Measurements from ENCODE around the gene SYNDIG1. TPM values are rescaled to one million over a fixed set of nuclear protein-coding genes. Genes with fewer than 3 reads are reported as not detected.
"Not testable (repeated sequence)": the region's sequence is repeated elsewhere in the genome, so short reads cannot be mapped to it uniquely, and the experiment has no call there.

SYNDIG1 gene
- total and polyA plus RNA-seq, 2 of the 4 experiments (the other 2 are of a cell fraction): not detected

- H3K23ac ChIP-seq (ENCODE audit: low read depth, low read length); H3K4me1 ChIP-seq (ENCODE audit: control insufficient read depth, insufficient read depth, low read length); H2BK120ac ChIP-seq (ENCODE audit: low read depth, low read length); H3K56ac ChIP-seq (ENCODE audit: extremely low read depth, insufficient read depth, low read length); H2AFZ ChIP-seq (replicated peaks; ENCODE audit: low read length, poor library complexity); in situ Hi-C loops (cut with MboI; ENCODE audit: low sequenced_read_pairs); intact Hi-C loops (cut with micrococcal nuclease); DNase-seq; H2BK15ac ChIP-seq (ENCODE audit: low read depth, low read length); H2AK5ac ChIP-seq (ENCODE audit: low read depth, low read length); H3K9me1 ChIP-seq (ENCODE audit: insufficient read depth, low read length); H3K27me3 ChIP-seq (ENCODE audit: control insufficient read depth, insufficient read depth, low read length); H3K27ac ChIP-seq (ENCODE audit: insufficient read depth, low read length); dilution Hi-C loops (cut with HindIII; ENCODE audit: low sequenced_read_pairs, unreplicated experiment); H3K4ac ChIP-seq (ENCODE audit: low read depth, low read length); CTCF ChIA-PET; H4K20me1 ChIP-seq (ENCODE audit: insufficient read depth, low read length); H3K79me1 ChIP-seq (ENCODE audit: low read depth in 1 of 2, low read length in 2 of 2); H3K14ac ChIP-seq (replicated peaks; ENCODE audit: low read depth, low read length); H2BK5ac ChIP-seq (ENCODE audit: low read depth, low read length, poor library complexity, severe bottlenecking); H2AK9ac ChIP-seq (replicated peaks; ENCODE audit: low read depth, low read length, poor library complexity); H2BK20ac ChIP-seq (ENCODE audit: low read depth, low read length); H3K9me3 ChIP-seq (ENCODE audit: control insufficient read depth, insufficient read depth, low read length); H4K5ac ChIP-seq (ENCODE audit: low read depth, low read length); POLR2A ChIA-PET (ENCODE audit: unreplicated experiment); ATAC-seq (ENCODE audit: low read depth); H4K8ac ChIP-seq (ENCODE audit: low read depth in 2 of 2, low read length in 2 of 2); H3K36me3 ChIP-seq (ENCODE audit: control insufficient read depth, insufficient read depth, low read length); H3K4me3 ChIP-seq (ENCODE audit: insufficient read depth, low read depth, low read length); H3K4me2 ChIP-seq (ENCODE audit: low read depth, low read length); BruUV-seq (replicated peaks); H4K91ac ChIP-seq (ENCODE audit: insufficient read depth, low read depth, low read length); H3K9ac ChIP-seq (ENCODE audit: low read depth, low read length); H3K18ac ChIP-seq (ENCODE audit: low read depth, low read length): not testable (repeated sequence)
- 57% methylated on average over 3 of the region's 11 CpGs; no CpG with 5 or more reads in 1 of the 2 experiments for WGBS, 2 experiments (ENCODE audit: extremely low coverage in 2 of 2, insufficient read length in 1 of 2)
Observed at GRCh38 chr20:24512441-24512840, 43.0 kb downstream of the SYNDIG1 start.

Data from IMR-90 (cell line).